GM12891 (cell line): ENCODE measurements around the gene CTRB1.

Experiments used
- PAX5 ChIP-seq: IDR thresholded peaks from 2 replicates; pipeline ENCODE4 v1.6.1; 2011; ENCODE audit warnings: low read length, moderate library complexity, mild to moderate bottlenecking; ENCODE audit not compliant: insufficient read depth, severe bottlenecking
- POLR2A ChIP-seq: IDR thresholded peaks from 2 replicates; pipeline ENCODE4 v1.6.1; 2011; ENCODE audit warnings: low read depth, low read length, control low read depth
- POLR2AphosphoS5 ChIP-seq: IDR thresholded peaks from 2 replicates; pipeline ENCODE4 v1.6.1; 2011; ENCODE audit warnings: low read depth, low read length, control low read depth
- SPI1 ChIP-seq: IDR thresholded peaks from 2 replicates; pipeline ENCODE4 v1.6.1; 2011; ENCODE audit warnings: low read depth, low read length, control low read depth
- TAF1 ChIP-seq: IDR thresholded peaks from 2 replicates; pipeline ENCODE4 v1.6.1; 2011; ENCODE audit warnings: low read depth, low read length, control low read depth

- no peak for TF ChIP-seq POLR2A
- no peak for TF ChIP-seq POLR2AphosphoS5
- TF ChIP-seq PAX5 = no peak
- no peak for TF ChIP-seq SPI1
- no peak for TF ChIP-seq TAF1
These were observed 34.4 kb downstream of the CTRB1 start for GRCh38 chr16:75252946-75253911.
